ENCODE measurements around the gene ARHGEF28.

DNA sequence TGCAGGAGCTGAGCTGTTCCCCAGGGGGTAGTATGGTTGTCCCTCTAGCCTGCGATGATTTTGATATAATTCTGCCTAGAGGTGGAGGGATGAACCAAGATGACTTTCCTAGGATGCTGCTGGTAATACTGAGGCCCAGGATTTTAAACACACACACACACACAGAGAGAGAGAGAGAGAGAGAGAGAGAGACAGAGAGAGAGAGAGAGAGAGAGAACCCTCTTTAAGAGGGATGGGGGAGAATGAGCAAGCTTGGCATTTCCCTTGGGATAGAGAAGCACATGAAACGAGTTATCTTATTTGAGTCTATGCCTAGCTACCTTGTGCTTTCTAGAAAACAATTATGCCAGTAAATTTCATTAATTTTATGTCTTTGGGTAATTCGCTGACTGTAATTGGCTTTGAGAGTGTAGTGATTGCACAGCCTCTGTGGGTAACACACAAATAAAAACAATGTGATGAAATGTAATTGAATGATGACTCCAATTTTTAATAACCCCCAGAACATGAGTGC, 338.4 kb downstream of the ARHGEF28 start:
- TF ChIP-seq, protein P1, sequence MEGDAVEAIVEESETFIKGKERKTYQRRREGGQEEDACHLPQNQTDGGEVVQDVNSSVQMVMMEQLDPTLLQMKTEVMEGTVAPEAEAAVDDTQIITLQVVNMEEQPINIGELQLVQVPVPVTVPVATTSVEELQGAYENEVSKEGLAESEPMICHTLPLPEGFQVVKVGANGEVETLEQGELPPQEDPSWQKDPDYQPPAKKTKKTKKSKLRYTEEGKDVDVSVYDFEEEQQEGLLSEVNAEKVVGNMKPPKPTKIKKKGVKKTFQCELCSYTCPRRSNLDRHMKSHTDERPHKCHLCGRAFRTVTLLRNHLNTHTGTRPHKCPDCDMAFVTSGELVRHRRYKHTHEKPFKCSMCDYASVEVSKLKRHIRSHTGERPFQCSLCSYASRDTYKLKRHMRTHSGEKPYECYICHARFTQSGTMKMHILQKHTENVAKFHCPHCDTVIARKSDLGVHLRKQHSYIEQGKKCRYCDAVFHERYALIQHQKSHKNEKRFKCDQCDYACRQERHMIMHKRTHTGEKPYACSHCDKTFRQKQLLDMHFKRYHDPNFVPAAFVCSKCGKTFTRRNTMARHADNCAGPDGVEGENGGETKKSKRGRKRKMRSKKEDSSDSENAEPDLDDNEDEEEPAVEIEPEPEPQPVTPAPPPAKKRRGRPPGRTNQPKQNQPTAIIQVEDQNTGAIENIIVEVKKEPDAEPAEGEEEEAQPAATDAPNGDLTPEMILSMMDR (IDR thresholded peaks at IDR 0.05) = no peak
- no peak for TF ChIP-seq EZH2 (IDR thresholded peaks at IDR 0.05; ENCODE audit: borderline replicate concordance, insufficient read depth, low read depth, low read length, poor library complexity, severe bottlenecking)

Data from B cell (primary cell).